Fibroblast of lung (primary cell): Measurements from ENCODE around the gene NDUFS2.

Source experiments
- CTCF ChIP-seq, 2 donors: IDR thresholded peaks in 1 of 2; conservative IDR thresholded peaks in 1 of 2; 1 replicate in 1 of 2; 2 replicates in 1 of 2; pipeline ENCODE4 v1.5.1; 2011 to 2012; ENCODE audit warnings: low read length in 2 of 2, control low read depth in 1 of 2, inconsistent platforms in 1 of 2, low read depth in 1 of 2, mild to moderate bottlenecking in 1 of 2
- EZH2 ChIP-seq: IDR thresholded peaks from 2 replicates; pipeline ENCODE4 v1.5.1; 2012; ENCODE audit warnings: low read length, control low read depth, mild to moderate bottlenecking; ENCODE audit errors: missing control alignments

GRCh38 chr1:161164901-161165610 lies 37.1 kb upstream of the NDUFS2 start:
- TF ChIP-seq CTCF (conservative IDR thresholded peaks at IDR 0.05 in 1 of 2, IDR thresholded peaks at IDR 0.05 in 1 of 2; ENCODE audit: low read depth in 1 of 2, low read length in 2 of 2), result no peak
- no peak for TF ChIP-seq EZH2
